Activated naive CD8-positive, alpha-beta T cell treated with anti-CD3 and anti-CD28 coated beads for 36 hours (primary cell): Measurements from ENCODE around the gene GINS1. TPM values are rescaled to one million over a fixed set of nuclear protein-coding genes. Genes with fewer than 3 reads are reported as not detected.

ENCODE experiments used
- DNase-seq: peaks from one replicate; pipeline ENCODE4 v3.0.0; 2021
- H3K27ac Mint-ChIP-seq: one replicate; pipeline ENCODE4 v1.8.0; 2022; ENCODE audit warnings: mild to moderate bottlenecking, moderate library complexity, mixed read lengths
- H3K27me3 Mint-ChIP-seq: one replicate; pipeline ENCODE4 v1.8.0; 2022; ENCODE audit warnings: mild to moderate bottlenecking, mixed read lengths
- H3K36me3 Mint-ChIP-seq: one replicate; pipeline ENCODE4 v1.8.0; 2021; ENCODE audit warnings: mild to moderate bottlenecking, mixed read lengths
- H3K4me1 Mint-ChIP-seq: one replicate; pipeline ENCODE4 v1.8.0; 2021; ENCODE audit warnings: mixed read lengths
- H3K4me3 Mint-ChIP-seq: one replicate; pipeline ENCODE4 v1.8.0; 2022; ENCODE audit warnings: mild to moderate bottlenecking, moderate library complexity, mixed read lengths
- H3K9me3 Mint-ChIP-seq: one replicate; pipeline ENCODE4 v1.8.0; 2022; ENCODE audit warnings: mixed read lengths
- total RNA-seq, 2 experiments: library from RNA; stranded (reverse); gene quantifications; one replicate each; pipeline ENCODE4 v1.2.3, GENCODE V29; 2021

The GINS1 gene
- total RNA-seq, 2 experiments from 2014 or later = 33.9 to 34.1 TPM

- H3K9me3 Mint-ChIP-seq = no peaks in the 10 kb centered on the region
- H3K4me1 Mint-ChIP-seq = no peaks in the 10 kb centered on the region
- H3K4me3 Mint-ChIP-seq = no peak overlapping the region
- DNase-seq = no peak
- H3K27me3 Mint-ChIP-seq = no peaks in the 10 kb centered on the region
- no peak overlapping the region for H3K27ac Mint-ChIP-seq
- H3K36me3 Mint-ChIP-seq = no peaks in the 10 kb centered on the region
Observed at GRCh38 chr20:25496968-25497401, 89.5 kb downstream of the GINS1 start.

GRCh38 chr20:25497586-25498279 lies 90.3 kb downstream of the GINS1 start:
- H3K27me3 Mint-ChIP-seq = no peaks in the 10 kb centered on the region
- no peak overlapping the region for H3K4me3 Mint-ChIP-seq

More at GRCh38 chr20:25497586-25498279, 90.3 kb downstream of the GINS1 start:
- Mint-ChIP-seq H3K4me1 (no peaks in the 10 kb centered on the region), H3K9me3 (no peaks in the 10 kb centered on the region), H3K27ac (no peak overlapping the region), H3K36me3 (no peaks in the 10 kb centered on the region)
- no peak for DNase-seq

Other genes starting within 250 kb of the GINS1 start
- 10 to 100 TPM; 35.2 to 40.2 TPM for gene ENTPD6, start 212.0 kb upstream of the GINS1 start, total RNA-seq
- 10 to 100 TPM; 30.3 to 31.0 TPM for gene PYGB, start 159.6 kb upstream of the GINS1 start, total RNA-seq
- gene ABHD12, start 16.8 kb upstream of the GINS1 start, total RNA-seq = 10 to 100 TPM; 18.1 to 18.4 TPM
- 1 to 10 TPM; 2.0 to 2.2 TPM for gene NINL, start 177.9 kb downstream of the GINS1 start, total RNA-seq
- 10 to 100 TPM; 10.2 to 10.9 TPM for gene NANP, start 216.3 kb downstream of the GINS1 start, total RNA-seq